Sigmoid colon (tissue), 7 donors: ENCODE measurements around the gene USP22. TPM values are rescaled to one million over a fixed set of nuclear protein-coding genes. Genes with fewer than 3 reads are reported as not detected.
A peak's percentile ranks its signal among the peaks of the same experiment; 100 is the strongest.

ENCODE experiments used
- DNase-seq: peaks from one replicate; pipeline ENCODE4 v3.0.0-alpha.2; 2019
- H3K27ac ChIP-seq, 4 donors: fragments of 200-600 bp; sonication (generic); one replicate each; pipeline ENCODE4 v1.5.1; 2016 to 2019; ENCODE audit warnings: mild to moderate bottlenecking in 1 of 4
- H3K27me3 ChIP-seq, 3 donors: fragments of 200-600 bp; sonication (generic); one replicate each; pipeline ENCODE4 v1.5.1; 2019; ENCODE audit warnings: mild to moderate bottlenecking in 1 of 3
- H3K36me3 ChIP-seq, 4 donors: fragments of 200-600 bp; sonication (generic); one replicate each; pipeline ENCODE4 v1.5.1; 2016 to 2019
- H3K4me1 ChIP-seq, 4 donors: fragments of 200-600 bp; sonication (generic); one replicate each; pipeline ENCODE4 v1.5.1; 2017 to 2019
- H3K4me3 ChIP-seq, 4 donors: fragments of 200-600 bp; sonication (generic); one replicate each; pipeline ENCODE4 v1.5.1; 2017 to 2019; ENCODE audit warnings: mild to moderate bottlenecking in 2 of 4, moderate library complexity in 1 of 4
- H3K9me3 ChIP-seq, 4 donors: fragments of 200-600 bp in 3 of 4; sonication (generic) in 3 of 4; one replicate each; pipeline versions ENCODE4 v1.5.1 to v1.6.1; 2013 to 2019
- CTCF ChIP-seq, 4 experiments: fragments of 450-650 bp in 3 of 4; fragments of 200-600 bp in 1 of 4; IDR thresholded peaks; one replicate each; pipeline ENCODE4 v1.5.1; 2016 to 2019; ENCODE audit warnings: antibody characterized with exemption in 4 of 4, mild to moderate bottlenecking in 3 of 4, moderate library complexity in 2 of 4
- EP300 ChIP-seq, 4 donors: sonication (generic); formaldehyde crosslinking; IDR thresholded peaks; one replicate each; pipeline ENCODE4 v1.6.1; 2017; ENCODE audit warnings: antibody characterized with exemption in 4 of 4
- POLR2A ChIP-seq, 2 donors: fragments of 450-650 bp; IDR thresholded peaks; one replicate each; pipeline ENCODE4 v1.6.1; 2016; ENCODE audit warnings: antibody characterized with exemption in 2 of 2, mild to moderate bottlenecking in 2 of 2, moderate library complexity in 2 of 2
- POLR2AphosphoS5 ChIP-seq, 4 donors: sonication (generic); formaldehyde crosslinking; IDR thresholded peaks; one replicate each; pipeline ENCODE4 v1.6.1; 2017; ENCODE audit warnings: antibody characterized with exemption in 4 of 4
- WGBS, 2 donors: extraction: QIAGEN DNeasy Blood & Tissue Kit; methylation state at CpG; one replicate each; pipeline ENCODE4 v1.1.7; 2013; 5-methylcytosine and 5-hydroxymethylcytosine counted together
- intact Hi-C: fragments of 100-400 bp; cut with DNase I; formaldehyde crosslinking; loops from one replicate; pipeline ENCODE4 v1.15.1; 2023
- polyA plus RNA-seq, 3 donors: library from polyadenylated mRNA; stranded (reverse); fragments of 200-250 nt; gene quantifications; one replicate each; pipeline ENCODE4 v1.2.3, GENCODE V29; 2013
- total RNA-seq, 4 donors: library from RNA; depleted of rRNA; stranded (reverse); fragments of >200 nt; gene quantifications; one replicate each; pipeline ENCODE4 v1.1.0, GENCODE V29; 2016
- donor health status: healthy with polysubstance abuse.
- donor health status: Bipolar disorder and iron deficiency.
- donor health status: healthy.

The USP22 gene
- total and polyA plus RNA-seq, 7 donors, result 25.2 to 84.2 (median 71.2) TPM

GRCh38 chr17:20999841-21000532, 42.8 kb downstream of the USP22 start:
- no peak overlapping the region for H3K4me3 ChIP-seq
- no peaks in the 10 kb centered on the region for H3K9me3 ChIP-seq
- H3K27me3 ChIP-seq, result no peaks in the 10 kb centered on the region
- peak overlapping the region in 3 of 4 donors; percentile 53 to 71 (median 65) for H3K27ac ChIP-seq
- peaks cover 0 to 61% (median 55%) of the 10 kb centered on the region in 4 donors for H3K4me1 ChIP-seq
- TF ChIP-seq CTCF (IDR thresholded peaks at IDR 0.05) (no peak), POLR2AphosphoS5 (IDR thresholded peaks at IDR 0.05) (no peak), POLR2A (IDR thresholded peaks at IDR 0.05) (no peak), EP300 (IDR thresholded peaks at IDR 0.05) (no peak)
- 84 to 90% methylated on average over 13 of the region's 13 CpGs for WGBS, 2 donors
- intact Hi-C loops, result loop anchor here (5.0 kb wide), 2 partner anchors 37 to 73 kb away; no protein-coding TSS in a partner anchor
- DNase-seq, result no peak
- H3K36me3 ChIP-seq, result peaks cover 26 to 41% (median 30%) of the 10 kb centered on the region in 4 donors

- Histone ChIP-seq H3K27ac (peak overlapping the region; percentile 49 to 71 (median 59)), H3K4me3 (no peak overlapping the region), H3K4me1 (peaks cover 0 to 59% (median 53%) of the 10 kb centered on the region in 4 donors), H3K27me3 (no peaks in the 10 kb centered on the region), H3K9me3 (no peaks in the 10 kb centered on the region), H3K36me3 (peaks cover 17 to 32% (median 22%) of the 10 kb centered on the region in 4 donors)
- TF ChIP-seq EP300 (IDR thresholded peaks at IDR 0.05), result no peak
- no peak for TF ChIP-seq POLR2A (IDR thresholded peaks at IDR 0.05)
- no peak for TF ChIP-seq CTCF (IDR thresholded peaks at IDR 0.05)
- peak in 2 of 4 donors; percentile 13 to 43 for TF ChIP-seq POLR2AphosphoS5 (IDR thresholded peaks at IDR 0.05)
- DNase-seq, result no peak
- WGBS, 2 donors, result 68% methylated on average over 16 of the region's 16 CpGs
- intact Hi-C loops, result loop anchor here (5.0 kb wide), 1 partner anchor 72 kb away; no protein-coding TSS in a partner anchor
These were observed 43.7 kb downstream of the USP22 start for GRCh38 chr17:20999044-20999573.

GRCh38 chr17:20998571-20999043, 44.2 kb downstream of the USP22 start:
- intact Hi-C loops, result loop anchor here (5.0 kb wide), 1 partner anchor 71 kb away; no protein-coding TSS in a partner anchor
- no peaks in the 10 kb centered on the region for H3K9me3 ChIP-seq
- H3K27me3 ChIP-seq, result no peaks in the 10 kb centered on the region
- no peak for TF ChIP-seq CTCF (IDR thresholded peaks at IDR 0.05)
- no peak for TF ChIP-seq EP300 (IDR thresholded peaks at IDR 0.05)
- TF ChIP-seq POLR2A (IDR thresholded peaks at IDR 0.05), result no peak
- TF ChIP-seq POLR2AphosphoS5 (IDR thresholded peaks at IDR 0.05), result no peak
- peaks cover 0 to 59% (median 53%) of the 10 kb centered on the region in 4 donors for H3K4me1 ChIP-seq
- no peak overlapping the region for H3K4me3 ChIP-seq
- no peak for DNase-seq
- H3K36me3 ChIP-seq, result peaks cover 12 to 27% (median 17%) of the 10 kb centered on the region in 4 donors
- WGBS, 2 donors, result 76 to 80% methylated on average over 5 of the region's 5 CpGs
- H3K27ac ChIP-seq, result peak overlapping the region; percentile 49 to 71 (median 59)

GRCh38 chr17:20997711-20998570, 44.9 kb downstream of the USP22 start:
- WGBS, 2 donors, result 81 to 86% methylated on average over 22 of the region's 22 CpGs
- Histone ChIP-seq H3K9me3 (no peaks in the 10 kb centered on the region), H3K4me3 (no peak overlapping the region), H3K4me1 (peaks cover 0 to 63% (median 56%) of the 10 kb centered on the region in 4 donors), H3K27me3 (no peaks in the 10 kb centered on the region), H3K36me3 (peaks cover 6 to 21% (median 10%) of the 10 kb centered on the region in 4 donors), H3K27ac (peak overlapping the region in 2 of 4 donors; percentile 65 to 71)
- intact Hi-C loops, result loop anchor here (5.0 kb wide), 1 partner anchor 71 kb away; no protein-coding TSS in a partner anchor
- no peak for TF ChIP-seq CTCF (IDR thresholded peaks at IDR 0.05)
- no peak for TF ChIP-seq POLR2AphosphoS5 (IDR thresholded peaks at IDR 0.05)
- TF ChIP-seq POLR2A (IDR thresholded peaks at IDR 0.05), result no peak
- no peak for TF ChIP-seq EP300 (IDR thresholded peaks at IDR 0.05)
- DNase-seq, result peak; percentile 59
